Heart left ventricle (tissue), 13 donors: Measurements from ENCODE around the gene NLRC4.

Experiments used
- POLR2A ChIP-seq, 2 donors: fragments of 450-650 bp; IDR thresholded peaks; one replicate each; pipeline ENCODE4 v1.6.1; 2017; ENCODE audit warnings: antibody characterized with exemption in 2 of 2, mild to moderate bottlenecking in 2 of 2, moderate library complexity in 2 of 2
- TF ChIP-seq, protein P1 (sequence below), 12 donors: fragments of 200-600 bp; sonication (generic) in 4 of 12; IDR thresholded peaks; one replicate each; pipeline versions ENCODE4 v1.5.0 to v1.8.0; 2018 to 2022; ENCODE audit warnings: antibody characterized with exemption in 12 of 12, mild to moderate bottlenecking in 5 of 12
- donor health status: ischemic (EF 13 %, LVEDD 7.1; RV severe dilation, severe dysfunction).
- donor health status: DM: no; HTN: yes; CAD: no.
- donor health status: DM: no; HTN: no; CAD: no.
- donor health status: ischemic (EF 25% LVEDD 6.9; RV normal size, moderate dysfunction).
- donor health status: ischemic (EF 25% LVEDD 5.7; RV mildly dilated, moderate dysfunction).
- donor health status: ischemic (EF 35%, LVEDD 5.7; RV mildly dilated, moderate dysfunction).
- donor health status: nonischemic (EF 11% LVEDD 7.7; RV severe dilation, severe dysfunction).
- donor health status: DM: yes; HTN: yes; CAD: no.
- donor health status: PGD.
- donor health status: ischemic (EF 29% LVEDD 5.4; RV normal size, mild dysfunction).
- donor health status: nonischemic (EF 23%, LVEDD 6.1; RV moderate dilation, normal function).

DNA sequence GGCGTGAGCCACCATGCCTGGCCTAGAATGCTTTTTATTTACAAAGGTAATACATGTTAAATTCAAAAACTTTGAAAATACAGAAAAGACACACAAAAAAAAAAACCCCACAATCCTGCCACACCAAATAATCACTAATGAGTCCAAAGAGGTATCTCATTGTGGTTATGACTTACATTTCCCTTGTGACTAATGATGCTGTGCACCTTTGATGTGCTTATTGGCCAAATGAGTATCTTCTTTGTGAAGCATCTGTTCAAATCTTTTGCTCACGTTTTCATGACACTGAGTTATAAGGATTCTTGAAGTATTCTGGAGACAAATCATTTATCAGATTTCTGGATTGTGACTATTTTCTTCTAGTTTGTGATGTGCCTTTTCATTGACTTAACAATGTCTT, 6.4 kb upstream of the NLRC4 start:
- TF ChIP-seq, protein P1, sequence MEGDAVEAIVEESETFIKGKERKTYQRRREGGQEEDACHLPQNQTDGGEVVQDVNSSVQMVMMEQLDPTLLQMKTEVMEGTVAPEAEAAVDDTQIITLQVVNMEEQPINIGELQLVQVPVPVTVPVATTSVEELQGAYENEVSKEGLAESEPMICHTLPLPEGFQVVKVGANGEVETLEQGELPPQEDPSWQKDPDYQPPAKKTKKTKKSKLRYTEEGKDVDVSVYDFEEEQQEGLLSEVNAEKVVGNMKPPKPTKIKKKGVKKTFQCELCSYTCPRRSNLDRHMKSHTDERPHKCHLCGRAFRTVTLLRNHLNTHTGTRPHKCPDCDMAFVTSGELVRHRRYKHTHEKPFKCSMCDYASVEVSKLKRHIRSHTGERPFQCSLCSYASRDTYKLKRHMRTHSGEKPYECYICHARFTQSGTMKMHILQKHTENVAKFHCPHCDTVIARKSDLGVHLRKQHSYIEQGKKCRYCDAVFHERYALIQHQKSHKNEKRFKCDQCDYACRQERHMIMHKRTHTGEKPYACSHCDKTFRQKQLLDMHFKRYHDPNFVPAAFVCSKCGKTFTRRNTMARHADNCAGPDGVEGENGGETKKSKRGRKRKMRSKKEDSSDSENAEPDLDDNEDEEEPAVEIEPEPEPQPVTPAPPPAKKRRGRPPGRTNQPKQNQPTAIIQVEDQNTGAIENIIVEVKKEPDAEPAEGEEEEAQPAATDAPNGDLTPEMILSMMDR (IDR thresholded peaks at IDR 0.05) = no peak
- no peak for TF ChIP-seq POLR2A (IDR thresholded peaks at IDR 0.05)
